ENCODE measurements around the gene PRCC. TPM values are rescaled to one million over a fixed set of nuclear protein-coding genes. Genes with fewer than 3 reads are reported as not detected.

PRCC gene
- total and polyA plus RNA-seq, 2 of the 13 experiments (the other 11 are each of a cell fraction or from before 2014, with no cell fraction given) = 24.2 to 40.5 TPM

- TF ChIP-seq MAF1 (CRISPR knock-in tag; IDR thresholded peaks at IDR 0.05; ENCODE audit: borderline replicate concordance) (no peak), KDM5A (IDR thresholded peaks at IDR 0.05; ENCODE audit: borderline replicate concordance, low read length) (peak; percentile 79), THAP7 (CRISPR knock-in tag; IDR thresholded peaks at IDR 0.05) (0 out of 2 replicates have a peak, but pooled peaks have one; percentile 10), CSRNP1 (CRISPR knock-in tag; IDR thresholded peaks at IDR 0.05) (0 out of 2 replicates have a peak, but pooled peaks have one; percentile 23), ZBTB26 (CRISPR knock-in tag; IDR thresholded peaks at IDR 0.05; ENCODE audit: borderline replicate concordance) (peak; percentile 8; the same call in 1 of the 2 replicates), ZFP90 (CRISPR knock-in tag; IDR thresholded peaks at IDR 0.05; ENCODE audit: borderline replicate concordance) (peak; percentile 18; the same call in 1 of the 2 replicates), ZNF678 (CRISPR knock-in tag; IDR thresholded peaks at IDR 0.05) (peak; percentile 40; the same call in 1 of the 2 replicates), TOPORS (CRISPR knock-in tag; IDR thresholded peaks at IDR 0.05) (0 out of 2 replicates have a peak, but pooled peaks have one; percentile 50), ZBTB20 (CRISPR knock-in tag; IDR thresholded peaks at IDR 0.05; ENCODE audit: borderline replicate concordance, low read depth) (0 out of 2 replicates have a peak, but pooled peaks have one; percentile 16), ZKSCAN1 (IDR thresholded peaks at IDR 0.05; ENCODE audit: low read length) (no peak), ZNF24 (IDR thresholded peaks at IDR 0.05) (no peak), SRY (CRISPR knock-in tag; IDR thresholded peaks at IDR 0.05) (0 out of 2 replicates have a peak, but pooled peaks have one; percentile 21), TBX2 (CRISPR knock-in tag; IDR thresholded peaks at IDR 0.05; ENCODE audit: borderline replicate concordance) (peak; percentile 17; the same call in 1 of the 2 replicates), ZNF230 (CRISPR knock-in tag; IDR thresholded peaks at IDR 0.05) (peak; percentile 52; the same call in 1 of the 2 replicates), THAP11 (CRISPR knock-in tag; IDR thresholded peaks at IDR 0.05) (peak; percentile 89), GATAD2A (CRISPR knock-in tag; IDR thresholded peaks at IDR 0.05) (no peak; the same call in 1 of the 2 replicates), GATAD1 (CRISPR knock-in tag; IDR thresholded peaks at IDR 0.05) (peak; percentile 88), DMAP1 (CRISPR knock-in tag; IDR thresholded peaks at IDR 0.05) (0 out of 2 replicates have a peak, but pooled peaks have one; percentile 39), ZBTB33 (CRISPR knock-in tag; IDR thresholded peaks at IDR 0.05) (0 out of 2 replicates have a peak, but pooled peaks have one; percentile 16), SIX4 (CRISPR knock-in tag; IDR thresholded peaks at IDR 0.05) (no peak), IKZF4 (CRISPR knock-in tag; IDR thresholded peaks at IDR 0.05; ENCODE audit: borderline replicate concordance, low read depth, not compliant biosample characterization) (peak; percentile 8), TAF1 (CRISPR knock-in tag; IDR thresholded peaks at IDR 0.05) (0 out of 2 replicates have a peak, but pooled peaks have one; percentile 64)
Measured at GRCh38 chr1:156727926-156728598, 39.3 kb upstream of the PRCC start, which contains the start of gene METTL25B (continued).
